Measurements from ENCODE around the gene BRD4. TPM values are rescaled to one million over a fixed set of nuclear protein-coding genes. Genes with fewer than 3 reads are reported as not detected.

Gene BRD4
- total RNA-seq = 55.1 TPM
- long read RNA-seq, partial matches to known transcripts = 23 of 34 reads
- long read RNA-seq, other reads (novel, unspliced or antisense) = 10 of 34 reads

- DNase-seq (peak; percentile 85), ATAC-seq (ENCODE audit: poor library complexity) (peak; percentile 79)
- intact Hi-C loops (cut with DNase I) = loop anchor here (5.0 kb wide), 2 partner anchors 35 to 50 kb away; no protein-coding TSS in a partner anchor
Observed at GRCh38 chr19:15332311-15332996, at the start of gene BRD4. Gene BRD4, minus strand, starts transcription at chr19:15332539. Its CDS starts 59,440 bp downstream, at chr19:15273099.

GRCh38 chr19:15381864-15382263, 49.5 kb upstream of the BRD4 start:
- DNase-seq (peak; percentile 11), ATAC-seq (ENCODE audit: poor library complexity) (no peak)
- intact Hi-C loops (cut with DNase I) = no loop called here

GRCh38 chr19:15381429-15381828, 49.1 kb upstream of the BRD4 start:
- DNase-seq (no peak), ATAC-seq (ENCODE audit: poor library complexity) (no peak)
- intact Hi-C loops (cut with DNase I) = no loop called here

- ATAC-seq (ENCODE audit: poor library complexity) (peak; percentile 6), DNase-seq (peak; percentile 71)
- intact Hi-C loops (cut with DNase I) = loop anchor here (10.0 kb wide), 1 partner anchor 125 kb away; no protein-coding TSS in a partner anchor
Observed at GRCh38 chr19:15379999-15380647, 47.8 kb upstream of the BRD4 start.

- ATAC-seq (ENCODE audit: poor library complexity) (peak; percentile 94), DNase-seq (peak; percentile 99)
- intact Hi-C loops (cut with DNase I) = loop anchor here (10.0 kb wide), 1 partner anchor 125 kb away; no protein-coding TSS in a partner anchor
Observed at GRCh38 chr19:15379083-15379998, 47.0 kb upstream of the BRD4 start, which contains the start of gene AKAP8. Gene AKAP8, minus strand, starts transcription at chr19:15379787. Its CDS starts 56 bp downstream, at chr19:15379731.

- ATAC-seq (ENCODE audit: poor library complexity) (no peak), DNase-seq (peak; percentile 68)
Observed at GRCh38 chr19:15378534-15379082, 46.3 kb upstream of the BRD4 start.

GRCh38 chr19:15374796-15375440, 42.6 kb upstream of the BRD4 start:
- intact Hi-C loops (cut with DNase I) = loop anchor here (10.0 kb wide), 1 partner anchor 120 kb away; no protein-coding TSS in a partner anchor
- ATAC-seq (ENCODE audit: poor library complexity) (peak; percentile 48), DNase-seq (peak; percentile 88)

More at GRCh38 chr19:15378534-15379082, 46.3 kb upstream of the BRD4 start:
- intact Hi-C loops (cut with DNase I) = loop anchor here (10.0 kb wide), 1 partner anchor 124 kb away; no protein-coding TSS in a partner anchor

- DNase-seq (peak; percentile 47), ATAC-seq (ENCODE audit: poor library complexity) (peak; percentile 10)
- intact Hi-C loops (cut with DNase I) = loop anchor here (10.0 kb wide), 1 partner anchor 119 kb away; no protein-coding TSS in a partner anchor
Observed at GRCh38 chr19:15374105-15374651, 41.8 kb upstream of the BRD4 start.

GRCh38 chr19:15373644-15374043, 41.3 kb upstream of the BRD4 start:
- DNase-seq = peak; percentile 39
- intact Hi-C loops (cut with DNase I) = loop anchor here (10.0 kb wide), 1 partner anchor 119 kb away; no protein-coding TSS in a partner anchor
- ATAC-seq (ENCODE audit: poor library complexity) = no peak

GRCh38 chr19:15372891-15373301, 40.6 kb upstream of the BRD4 start:
- ATAC-seq (ENCODE audit: poor library complexity) = no peak
- DNase-seq = peak; percentile 38
- intact Hi-C loops (cut with DNase I) = loop anchor here (10.0 kb wide), 1 partner anchor 118 kb away; no protein-coding TSS in a partner anchor

- no peak for ATAC-seq (ENCODE audit: poor library complexity)
- DNase-seq = no peak
- intact Hi-C loops (cut with DNase I) = loop anchor here (10.0 kb wide), 1 partner anchor 118 kb away; no protein-coding TSS in a partner anchor
Observed at GRCh38 chr19:15372470-15372869, 40.1 kb upstream of the BRD4 start.

GRCh38 chr19:15371786-15372380, 39.5 kb upstream of the BRD4 start:
- peak; percentile 30 for DNase-seq

GRCh38 chr19:15371119-15371518, 38.8 kb upstream of the BRD4 start:
- DNase-seq = peak; percentile 9
- intact Hi-C loops (cut with DNase I) = loop anchor here (10.0 kb wide), 1 partner anchor 116 kb away; no protein-coding TSS in a partner anchor
- ATAC-seq (ENCODE audit: poor library complexity) = no peak

More at GRCh38 chr19:15371786-15372380, 39.5 kb upstream of the BRD4 start:
- intact Hi-C loops (cut with DNase I) = loop anchor here (10.0 kb wide), 1 partner anchor 117 kb away; no protein-coding TSS in a partner anchor
- no peak for ATAC-seq (ENCODE audit: poor library complexity)

GRCh38 chr19:15369594-15369891, 37.2 kb upstream of the BRD4 start:
- intact Hi-C loops (cut with DNase I) = loop anchor here (5.0 kb wide), 1 partner anchor 37 kb away; the partner anchor contains the start of gene BRD4
- no peak for DNase-seq
- no peak for ATAC-seq (ENCODE audit: poor library complexity)

- no peak for ATAC-seq (ENCODE audit: poor library complexity)
- intact Hi-C loops (cut with DNase I) = loop anchor here (5.0 kb wide), 1 partner anchor 37 kb away; the partner anchor contains the start of gene BRD4
- DNase-seq = peak; percentile 40
Observed at GRCh38 chr19:15368798-15369593, 36.7 kb upstream of the BRD4 start.
